Measurements from ENCODE around the gene LNP1.

DNA sequence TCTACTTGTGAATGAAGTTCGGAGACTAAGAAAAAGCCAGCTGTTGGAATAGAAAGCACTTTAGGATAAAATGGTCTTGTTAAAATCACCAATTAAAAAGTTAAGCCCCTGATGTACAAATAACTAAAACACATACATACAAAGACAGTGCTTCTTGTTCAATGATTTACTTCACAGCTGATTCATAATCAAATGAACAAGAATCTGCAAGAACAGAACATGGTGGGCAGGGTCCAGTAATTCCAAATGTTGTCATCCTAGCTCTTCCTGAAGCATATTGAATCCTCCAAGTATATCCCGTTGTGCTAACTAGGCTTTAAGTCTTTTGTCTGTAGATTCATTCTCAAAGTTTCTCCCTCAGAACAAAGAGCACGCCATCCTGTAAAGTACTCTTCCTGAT is 42.3 kb upstream of the LNP1 start:
- TF ChIP-seq, protein P1, sequence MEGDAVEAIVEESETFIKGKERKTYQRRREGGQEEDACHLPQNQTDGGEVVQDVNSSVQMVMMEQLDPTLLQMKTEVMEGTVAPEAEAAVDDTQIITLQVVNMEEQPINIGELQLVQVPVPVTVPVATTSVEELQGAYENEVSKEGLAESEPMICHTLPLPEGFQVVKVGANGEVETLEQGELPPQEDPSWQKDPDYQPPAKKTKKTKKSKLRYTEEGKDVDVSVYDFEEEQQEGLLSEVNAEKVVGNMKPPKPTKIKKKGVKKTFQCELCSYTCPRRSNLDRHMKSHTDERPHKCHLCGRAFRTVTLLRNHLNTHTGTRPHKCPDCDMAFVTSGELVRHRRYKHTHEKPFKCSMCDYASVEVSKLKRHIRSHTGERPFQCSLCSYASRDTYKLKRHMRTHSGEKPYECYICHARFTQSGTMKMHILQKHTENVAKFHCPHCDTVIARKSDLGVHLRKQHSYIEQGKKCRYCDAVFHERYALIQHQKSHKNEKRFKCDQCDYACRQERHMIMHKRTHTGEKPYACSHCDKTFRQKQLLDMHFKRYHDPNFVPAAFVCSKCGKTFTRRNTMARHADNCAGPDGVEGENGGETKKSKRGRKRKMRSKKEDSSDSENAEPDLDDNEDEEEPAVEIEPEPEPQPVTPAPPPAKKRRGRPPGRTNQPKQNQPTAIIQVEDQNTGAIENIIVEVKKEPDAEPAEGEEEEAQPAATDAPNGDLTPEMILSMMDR (IDR thresholded peaks at IDR 0.05), result no peak
- no peak for TF ChIP-seq EZH2 (IDR thresholded peaks at IDR 0.05)
- TF ChIP-seq EZH2phosphoT487 (IDR thresholded peaks at IDR 0.05), result no peak

All from neural progenitor cell (in vitro differentiated cells).